Suprapubic skin (tissue), 3 donors: ENCODE data around the gene PHOSPHO1.

Experiments used
- CTCF ChIP-seq, 2 donors: fragments of 200-600 bp in 1 of 2; fragments of 450-650 bp in 1 of 2; sonication (generic) in 1 of 2; IDR thresholded peaks; one replicate each; pipeline ENCODE4 v1.5.1; 2016 to 2019; ENCODE audit warnings: antibody characterized with exemption in 2 of 2, mild to moderate bottlenecking in 1 of 2, moderate library complexity in 1 of 2
- POLR2AphosphoS5 ChIP-seq, 3 donors: sonication (generic); formaldehyde crosslinking; IDR thresholded peaks; one replicate each; pipeline ENCODE4 v1.6.1; 2017; ENCODE audit warnings: antibody characterized with exemption in 3 of 3

GRCh38 chr17:49195751-49196150, 34.8 kb downstream of the PHOSPHO1 start:
- TF ChIP-seq CTCF (IDR thresholded peaks at IDR 0.05) (no peak), POLR2AphosphoS5 (IDR thresholded peaks at IDR 0.05) (no peak)
